HL-60 (cell line): Measurements from ENCODE around the gene DENND1A.

ENCODE experiments used
- GABPA ChIP-seq: IDR thresholded peaks from 2 replicates; pipeline ENCODE4 v1.6.1; 2012; ENCODE audit warnings: low read depth
- POLR2AphosphoS5 ChIP-seq: IDR thresholded peaks from 2 replicates; pipeline ENCODE4 v1.6.1; 2012; ENCODE audit warnings: low read depth
- SPI1 ChIP-seq: IDR thresholded peaks from 2 replicates; pipeline ENCODE4 v1.6.1; 2012; ENCODE audit warnings: low read depth, mild to moderate bottlenecking, borderline replicate concordance
- TF ChIP-seq, protein P1 (sequence below): IDR thresholded peaks from one replicate; pipeline ENCODE4 v1.5.1; 2011; ENCODE audit warnings: low read length, control low read depth, inconsistent platforms; ENCODE audit not compliant: insufficient read depth
- TF ChIP-seq, protein P2 (sequence below): IDR thresholded peaks from 2 replicates; pipeline ENCODE4 v1.6.1; 2012; ENCODE audit warnings: low read depth; ENCODE audit not compliant: insufficient replicate concordance

DNA sequence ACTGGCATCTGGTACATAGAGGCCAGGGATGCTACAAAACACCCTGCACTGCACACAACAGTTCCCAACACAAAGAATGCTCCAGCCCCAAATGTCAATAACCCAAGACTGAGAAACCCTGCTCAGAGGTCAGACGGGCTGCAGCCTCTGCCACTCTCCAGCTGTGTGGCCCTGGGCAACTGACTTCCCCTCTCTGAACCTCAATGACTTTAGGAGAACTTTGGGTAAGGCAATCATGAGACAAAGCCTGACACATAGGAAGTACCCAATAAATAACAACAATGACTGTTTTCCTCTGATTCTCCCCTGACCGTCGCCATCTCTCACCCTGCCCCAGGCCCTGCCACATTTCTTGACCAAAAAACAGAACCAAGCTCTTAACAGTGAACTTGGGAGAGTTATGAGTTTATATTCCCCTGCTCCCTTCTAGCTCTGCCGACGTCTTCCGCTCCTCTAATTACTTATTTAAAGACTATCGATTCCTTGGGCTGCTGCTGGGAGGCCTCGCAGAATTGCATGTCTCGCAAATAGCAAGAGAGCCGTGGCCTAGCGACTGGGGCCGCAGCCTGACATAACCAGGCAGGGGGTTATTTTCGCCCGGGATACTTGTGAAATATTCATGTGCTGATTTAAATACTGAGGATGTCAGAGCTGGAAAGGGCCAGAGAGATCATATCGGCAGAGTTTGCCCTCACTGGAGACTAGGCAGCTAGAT, 598.4 kb downstream of the DENND1A start:
- TF ChIP-seq POLR2AphosphoS5 (no peak), GABPA (no peak), SPI1 (no peak)
- TF ChIP-seq, protein P1, sequence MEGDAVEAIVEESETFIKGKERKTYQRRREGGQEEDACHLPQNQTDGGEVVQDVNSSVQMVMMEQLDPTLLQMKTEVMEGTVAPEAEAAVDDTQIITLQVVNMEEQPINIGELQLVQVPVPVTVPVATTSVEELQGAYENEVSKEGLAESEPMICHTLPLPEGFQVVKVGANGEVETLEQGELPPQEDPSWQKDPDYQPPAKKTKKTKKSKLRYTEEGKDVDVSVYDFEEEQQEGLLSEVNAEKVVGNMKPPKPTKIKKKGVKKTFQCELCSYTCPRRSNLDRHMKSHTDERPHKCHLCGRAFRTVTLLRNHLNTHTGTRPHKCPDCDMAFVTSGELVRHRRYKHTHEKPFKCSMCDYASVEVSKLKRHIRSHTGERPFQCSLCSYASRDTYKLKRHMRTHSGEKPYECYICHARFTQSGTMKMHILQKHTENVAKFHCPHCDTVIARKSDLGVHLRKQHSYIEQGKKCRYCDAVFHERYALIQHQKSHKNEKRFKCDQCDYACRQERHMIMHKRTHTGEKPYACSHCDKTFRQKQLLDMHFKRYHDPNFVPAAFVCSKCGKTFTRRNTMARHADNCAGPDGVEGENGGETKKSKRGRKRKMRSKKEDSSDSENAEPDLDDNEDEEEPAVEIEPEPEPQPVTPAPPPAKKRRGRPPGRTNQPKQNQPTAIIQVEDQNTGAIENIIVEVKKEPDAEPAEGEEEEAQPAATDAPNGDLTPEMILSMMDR = no peak
- TF ChIP-seq, protein P2, sequence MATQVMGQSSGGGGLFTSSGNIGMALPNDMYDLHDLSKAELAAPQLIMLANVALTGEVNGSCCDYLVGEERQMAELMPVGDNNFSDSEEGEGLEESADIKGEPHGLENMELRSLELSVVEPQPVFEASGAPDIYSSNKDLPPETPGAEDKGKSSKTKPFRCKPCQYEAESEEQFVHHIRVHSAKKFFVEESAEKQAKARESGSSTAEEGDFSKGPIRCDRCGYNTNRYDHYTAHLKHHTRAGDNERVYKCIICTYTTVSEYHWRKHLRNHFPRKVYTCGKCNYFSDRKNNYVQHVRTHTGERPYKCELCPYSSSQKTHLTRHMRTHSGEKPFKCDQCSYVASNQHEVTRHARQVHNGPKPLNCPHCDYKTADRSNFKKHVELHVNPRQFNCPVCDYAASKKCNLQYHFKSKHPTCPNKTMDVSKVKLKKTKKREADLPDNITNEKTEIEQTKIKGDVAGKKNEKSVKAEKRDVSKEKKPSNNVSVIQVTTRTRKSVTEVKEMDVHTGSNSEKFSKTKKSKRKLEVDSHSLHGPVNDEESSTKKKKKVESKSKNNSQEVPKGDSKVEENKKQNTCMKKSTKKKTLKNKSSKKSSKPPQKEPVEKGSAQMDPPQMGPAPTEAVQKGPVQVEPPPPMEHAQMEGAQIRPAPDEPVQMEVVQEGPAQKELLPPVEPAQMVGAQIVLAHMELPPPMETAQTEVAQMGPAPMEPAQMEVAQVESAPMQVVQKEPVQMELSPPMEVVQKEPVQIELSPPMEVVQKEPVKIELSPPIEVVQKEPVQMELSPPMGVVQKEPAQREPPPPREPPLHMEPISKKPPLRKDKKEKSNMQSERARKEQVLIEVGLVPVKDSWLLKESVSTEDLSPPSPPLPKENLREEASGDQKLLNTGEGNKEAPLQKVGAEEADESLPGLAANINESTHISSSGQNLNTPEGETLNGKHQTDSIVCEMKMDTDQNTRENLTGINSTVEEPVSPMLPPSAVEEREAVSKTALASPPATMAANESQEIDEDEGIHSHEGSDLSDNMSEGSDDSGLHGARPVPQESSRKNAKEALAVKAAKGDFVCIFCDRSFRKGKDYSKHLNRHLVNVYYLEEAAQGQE = no peak
